DMS114 treated with DMSO at 0.1 percent for 48 hours (cell line): ENCODE measurements around the gene SPDYE4.

ENCODE experiments used
- DNase-seq: peaks from one replicate; lab custom pipeline; 2025; ENCODE audit not compliant: unreplicated experiment; lab: John Stamatoyannopoulos, UW

Gene SPDYE4

GRCh38 chr17:8741771-8742170, 16.6 kb downstream of the SPDYE4 start:
- DNase-seq: no peak

GRCh38 chr17:8741366-8741765, 17.0 kb downstream of the SPDYE4 start:
- DNase-seq: no peak

GRCh38 chr17:8740486-8740885, 17.9 kb downstream of the SPDYE4 start:
- no peak for DNase-seq

GRCh38 chr17:8739097-8739496, 19.2 kb downstream of the SPDYE4 start:
- no peak for DNase-seq

GRCh38 chr17:8736796-8737195, 21.6 kb downstream of the SPDYE4 start:
- DNase-seq: no peak

GRCh38 chr17:8736362-8736761, 22.0 kb downstream of the SPDYE4 start:
- no peak for DNase-seq

GRCh38 chr17:8735336-8735939, 22.9 kb downstream of the SPDYE4 start:
- no peak for DNase-seq

- DNase-seq: no peak
Measured at GRCh38 chr17:8734876-8735275, 23.5 kb downstream of the SPDYE4 start.

- no peak for DNase-seq
Measured at GRCh38 chr17:8732406-8733085, 25.8 kb downstream of the SPDYE4 start.

GRCh38 chr17:8729860-8730259, 28.5 kb downstream of the SPDYE4 start:
- DNase-seq: no peak

- no peak for DNase-seq
Measured at GRCh38 chr17:8729421-8729820, 28.9 kb downstream of the SPDYE4 start.

GRCh38 chr17:8728971-8729370, 29.4 kb downstream of the SPDYE4 start:
- DNase-seq: no peak

- no peak for DNase-seq
Measured at GRCh38 chr17:8728251-8728938, 30.0 kb downstream of the SPDYE4 start.

GRCh38 chr17:8726941-8727555, 31.3 kb downstream of the SPDYE4 start:
- no peak for DNase-seq

- DNase-seq: no peak
Measured at GRCh38 chr17:8725881-8726876, 32.2 kb downstream of the SPDYE4 start.

GRCh38 chr17:8724451-8724850, 33.9 kb downstream of the SPDYE4 start:
- DNase-seq: no peak

GRCh38 chr17:8720596-8720995, 37.8 kb downstream of the SPDYE4 start:
- no peak for DNase-seq

- no peak for DNase-seq
Measured at GRCh38 chr17:8719291-8720246, 38.8 kb downstream of the SPDYE4 start.

GRCh38 chr17:8718001-8718563, 40.3 kb downstream of the SPDYE4 start:
- DNase-seq: no peak
